PFSK-1 (cell line): Measurements from ENCODE around the gene IL17RD.

Source experiments
- FOXP2 ChIP-seq: optimal IDR thresholded peaks from 2 replicates; pipeline ENCODE3; 2011; ENCODE audit warnings: borderline replicate concordance, control low read depth, inconsistent platforms; ENCODE audit not compliant: insufficient read depth; ENCODE audit errors: extremely low read length, extremely low read depth
- POLR2AphosphoS5 ChIP-seq: IDR thresholded peaks from 2 replicates; pipeline ENCODE4 v1.6.1; 2012; ENCODE audit warnings: low read depth, mild to moderate bottlenecking, control low read depth, low read length, moderate library complexity
- SIN3A ChIP-seq: IDR thresholded peaks from 2 replicates; pipeline ENCODE4 v1.6.1; 2012; ENCODE audit warnings: mild to moderate bottlenecking, low read length, moderate library complexity, borderline replicate concordance; ENCODE audit not compliant: insufficient read depth
- TAF1 ChIP-seq: IDR thresholded peaks from 2 replicates; pipeline ENCODE4 v1.6.1; 2012; ENCODE audit warnings: low read length, control low read depth, borderline replicate concordance; ENCODE audit not compliant: insufficient read depth
- TF ChIP-seq, protein P1 (sequence below), 2 experiments: IDR thresholded peaks; 2 replicates each; pipeline versions ENCODE4 v1.6.1 to v1.8.0; 2011 to 2012; ENCODE audit warnings: low read depth in 2 of 2, low read length in 2 of 2, control low read depth in 1 of 2, inconsistent platforms in 1 of 2, mild to moderate bottlenecking in 1 of 2, moderate library complexity in 1 of 2; ENCODE audit not compliant: insufficient read depth in 1 of 2

DNA sequence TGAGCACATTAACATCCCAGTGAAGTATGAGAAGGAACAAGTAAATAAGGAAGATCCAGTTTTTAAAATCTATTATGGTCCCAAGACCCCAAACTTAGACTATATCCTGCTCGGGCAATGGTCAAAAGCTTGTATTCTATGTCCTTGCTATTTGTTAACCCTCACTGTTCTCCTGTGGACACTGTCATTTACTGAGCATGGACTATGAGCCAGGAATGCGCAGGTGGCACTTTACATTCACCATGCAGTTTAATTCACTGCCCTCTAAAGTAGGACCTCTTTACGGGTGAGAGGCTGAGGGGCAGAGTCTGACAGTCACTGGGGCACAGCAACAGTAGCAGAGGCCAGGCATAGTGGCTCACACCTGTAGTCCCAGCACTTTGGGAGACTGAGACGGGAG, 76.1 kb downstream of the IL17RD start:
- no peak for TF ChIP-seq POLR2AphosphoS5
- no peak for TF ChIP-seq TAF1
- TF ChIP-seq, protein P1, sequence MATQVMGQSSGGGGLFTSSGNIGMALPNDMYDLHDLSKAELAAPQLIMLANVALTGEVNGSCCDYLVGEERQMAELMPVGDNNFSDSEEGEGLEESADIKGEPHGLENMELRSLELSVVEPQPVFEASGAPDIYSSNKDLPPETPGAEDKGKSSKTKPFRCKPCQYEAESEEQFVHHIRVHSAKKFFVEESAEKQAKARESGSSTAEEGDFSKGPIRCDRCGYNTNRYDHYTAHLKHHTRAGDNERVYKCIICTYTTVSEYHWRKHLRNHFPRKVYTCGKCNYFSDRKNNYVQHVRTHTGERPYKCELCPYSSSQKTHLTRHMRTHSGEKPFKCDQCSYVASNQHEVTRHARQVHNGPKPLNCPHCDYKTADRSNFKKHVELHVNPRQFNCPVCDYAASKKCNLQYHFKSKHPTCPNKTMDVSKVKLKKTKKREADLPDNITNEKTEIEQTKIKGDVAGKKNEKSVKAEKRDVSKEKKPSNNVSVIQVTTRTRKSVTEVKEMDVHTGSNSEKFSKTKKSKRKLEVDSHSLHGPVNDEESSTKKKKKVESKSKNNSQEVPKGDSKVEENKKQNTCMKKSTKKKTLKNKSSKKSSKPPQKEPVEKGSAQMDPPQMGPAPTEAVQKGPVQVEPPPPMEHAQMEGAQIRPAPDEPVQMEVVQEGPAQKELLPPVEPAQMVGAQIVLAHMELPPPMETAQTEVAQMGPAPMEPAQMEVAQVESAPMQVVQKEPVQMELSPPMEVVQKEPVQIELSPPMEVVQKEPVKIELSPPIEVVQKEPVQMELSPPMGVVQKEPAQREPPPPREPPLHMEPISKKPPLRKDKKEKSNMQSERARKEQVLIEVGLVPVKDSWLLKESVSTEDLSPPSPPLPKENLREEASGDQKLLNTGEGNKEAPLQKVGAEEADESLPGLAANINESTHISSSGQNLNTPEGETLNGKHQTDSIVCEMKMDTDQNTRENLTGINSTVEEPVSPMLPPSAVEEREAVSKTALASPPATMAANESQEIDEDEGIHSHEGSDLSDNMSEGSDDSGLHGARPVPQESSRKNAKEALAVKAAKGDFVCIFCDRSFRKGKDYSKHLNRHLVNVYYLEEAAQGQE (IDR thresholded peaks at IDR 0.05; ENCODE audit: insufficient read depth in 1 of 2, low read depth in 2 of 2, low read length in 2 of 2), result no peak
- TF ChIP-seq SIN3A, result no peak
- TF ChIP-seq FOXP2, result no peak
